ENCODE results near the gene FKBP5.

- no peak for TF ChIP-seq CTCF (IDR thresholded peaks at IDR 0.05)
- no peak for TF ChIP-seq EP300 (IDR thresholded peaks at IDR 0.05)
Observed at GRCh38 chr6:35711731-35712130, 23.0 kb upstream of the FKBP5 start.

All from gastroesophageal sphincter (tissue), 3 donors.